HAP-1 (cell line): Measurements from ENCODE around the gene HIBCH.
A peak's percentile ranks its signal among the peaks of the same experiment; 100 is the strongest.
"Not testable (repeated sequence)": the region's sequence is repeated elsewhere in the genome, so short reads cannot be mapped to it uniquely, and the experiment has no call there.

Experiments
- DNase-seq, 2 experiments: peaks; one replicate each; pipeline ENCODE4 v3.0.0-alpha.2; 2016 to 2020; ENCODE audit warnings: low spot score in 2 of 2
- H3K27me3 ChIP-seq: fragments of 250-450 bp; sonication (Bioruptor Pico); 2 replicates; pipeline ENCODE4 v1.5.1; 2020; ENCODE audit warnings: low read depth, mild to moderate bottlenecking, moderate library complexity
- H3K36me3 ChIP-seq: fragments of 250-450 bp; sonication (Bioruptor Pico); replicated peaks from 2 replicates; pipeline ENCODE4 v1.5.1; 2020; ENCODE audit warnings: mild to moderate bottlenecking
- H3K4me1 ChIP-seq: fragments of 250-450 bp; sonication (Bioruptor Pico); 2 replicates; pipeline ENCODE4 v1.5.1; 2020; ENCODE audit warnings: mild to moderate bottlenecking
- H3K4me3 ChIP-seq: fragments of 250-450 bp; sonication (Bioruptor Pico); 2 replicates; pipeline ENCODE4 v1.5.1; 2020; ENCODE audit warnings: mild to moderate bottlenecking, moderate library complexity
- H3K9me3 ChIP-seq: fragments of 250-450 bp; sonication (Bioruptor Pico); 2 replicates; pipeline ENCODE4 v1.5.1; 2020; ENCODE audit warnings: mild to moderate bottlenecking, moderate library complexity
- in situ Hi-C: fragments of 300-500 bp; cut with MboI; formaldehyde crosslinking; loops from 3 replicates; pipeline ENCODE4 v1.14.3; 2020; ENCODE audit warnings: low sequenced_read_pairs, inconsistent platforms, mixed read lengths

Gene HIBCH

GRCh38 chr2:190311893-190312634, 7.6 kb downstream of the HIBCH start:
- no peak overlapping the region for H3K4me3 ChIP-seq
- in situ Hi-C loops, result no loop called here
- no peaks in the 10 kb centered on the region for H3K27me3 ChIP-seq
- H3K4me1 ChIP-seq, result no peaks in the 10 kb centered on the region; the same call in 1 of the 2 replicates
- H3K36me3 ChIP-seq, result peaks cover 5% of the 10 kb centered on the region
- H3K9me3 ChIP-seq, result no peaks in the 10 kb centered on the region
- no peak for DNase-seq

GRCh38 chr2:190308031-190308430, 11.6 kb downstream of the HIBCH start:
- no peak overlapping the region for H3K4me3 ChIP-seq
- no peak for DNase-seq

DNA sequence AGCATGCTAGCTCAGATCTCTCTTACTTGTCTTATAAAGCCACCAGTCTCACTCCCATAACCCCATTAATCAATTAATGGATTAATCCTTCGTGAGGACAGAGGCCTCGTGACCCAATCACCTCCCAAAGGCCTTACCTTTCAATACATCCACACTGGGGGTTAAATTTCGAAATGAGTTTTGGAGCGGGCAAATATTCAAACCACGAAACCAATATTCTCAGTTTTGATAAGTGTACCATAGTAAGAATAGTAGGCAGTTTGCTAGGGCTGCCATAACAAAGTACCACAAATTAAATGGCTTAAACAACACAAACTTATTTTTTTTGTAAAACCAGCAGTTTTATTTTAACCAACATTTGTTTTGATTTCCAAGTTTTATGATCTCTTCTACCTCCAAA, 15.2 kb downstream of the HIBCH start:
- no peaks in the 10 kb centered on the region for H3K27me3 ChIP-seq
- H3K4me1 ChIP-seq, result no peaks in the 10 kb centered on the region
- H3K36me3 ChIP-seq, result no peaks in the 10 kb centered on the region; the same call in 1 of the 2 replicates
- H3K4me3 ChIP-seq, result no peak overlapping the region
- no peaks in the 10 kb centered on the region for H3K9me3 ChIP-seq
- no peak for DNase-seq
- in situ Hi-C loops, result no loop called here

More at GRCh38 chr2:190308031-190308430, 11.6 kb downstream of the HIBCH start:
- in situ Hi-C loops, result no loop called here
- no peaks in the 10 kb centered on the region; the same call in 1 of the 2 replicates for H3K4me1 ChIP-seq
- no peaks in the 10 kb centered on the region for H3K27me3 ChIP-seq
- no peaks in the 10 kb centered on the region for H3K9me3 ChIP-seq
- H3K36me3 ChIP-seq, result peaks cover 3% of the 10 kb centered on the region

DNA sequence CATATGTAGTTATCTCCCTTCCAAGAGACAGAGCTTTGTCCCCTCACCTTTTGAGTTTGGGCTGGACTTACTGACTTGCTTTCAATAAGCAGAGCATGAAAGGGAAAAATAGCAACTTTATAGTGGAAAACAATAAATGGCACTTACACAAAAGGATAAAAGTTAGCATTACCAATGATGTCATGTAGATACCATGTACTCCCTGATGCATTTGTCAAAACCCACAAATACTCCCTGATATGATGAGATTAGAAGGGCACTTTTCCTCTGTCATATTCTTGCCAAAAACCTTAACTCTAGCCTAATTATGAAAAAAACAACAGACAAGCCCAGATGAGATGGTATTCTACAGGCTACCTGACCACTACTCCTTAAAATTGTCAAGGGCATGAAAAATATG, 16.0 kb downstream of the HIBCH start:
- no peaks in the 10 kb centered on the region for H3K27me3 ChIP-seq
- H3K4me1 ChIP-seq, result no peaks in the 10 kb centered on the region
- in situ Hi-C loops, result no loop called here
- no peaks in the 10 kb centered on the region for H3K9me3 ChIP-seq
- no peak overlapping the region for H3K4me3 ChIP-seq
- DNase-seq, result no peak
- no peaks in the 10 kb centered on the region; the same call in 1 of the 2 replicates for H3K36me3 ChIP-seq

DNA sequence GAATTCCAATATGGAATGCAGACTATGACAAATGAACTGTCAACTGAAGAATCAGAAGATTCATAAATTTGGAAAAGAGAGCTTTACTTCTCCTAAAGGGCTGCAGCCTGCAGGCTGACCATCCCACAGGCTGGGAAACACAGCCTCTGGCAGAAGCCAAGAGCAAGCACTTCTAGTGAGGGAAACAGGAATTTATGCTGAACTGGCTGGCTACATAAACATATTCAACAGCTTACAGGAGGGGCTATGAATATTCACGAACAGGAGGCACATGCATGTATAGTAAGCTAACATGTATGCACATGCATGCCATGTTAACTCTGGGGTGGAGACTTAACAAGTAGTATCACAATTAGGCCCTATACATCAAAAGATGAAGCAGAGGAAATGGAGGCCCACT, 17.6 kb downstream of the HIBCH start:
- no peaks in the 10 kb centered on the region; the same call in 1 of the 2 replicates for H3K36me3 ChIP-seq
- H3K9me3 ChIP-seq, result no peaks in the 10 kb centered on the region
- no peaks in the 10 kb centered on the region for H3K27me3 ChIP-seq
- H3K4me3 ChIP-seq, result no peak overlapping the region
- in situ Hi-C loops, result no loop called here
- H3K4me1 ChIP-seq, result no peaks in the 10 kb centered on the region
- no peak for DNase-seq

- Histone ChIP-seq H3K4me1 (no peaks in the 10 kb centered on the region), H3K27me3 (no peaks in the 10 kb centered on the region), H3K9me3 (no peaks in the 10 kb centered on the region), H3K4me3 (no peak overlapping the region), H3K36me3 (no peaks in the 10 kb centered on the region; the same call in 1 of the 2 replicates)
- in situ Hi-C loops, result no loop called here
- DNase-seq, result no peak
Measured at GRCh38 chr2:190301032-190301431, 18.6 kb downstream of the HIBCH start.

DNA sequence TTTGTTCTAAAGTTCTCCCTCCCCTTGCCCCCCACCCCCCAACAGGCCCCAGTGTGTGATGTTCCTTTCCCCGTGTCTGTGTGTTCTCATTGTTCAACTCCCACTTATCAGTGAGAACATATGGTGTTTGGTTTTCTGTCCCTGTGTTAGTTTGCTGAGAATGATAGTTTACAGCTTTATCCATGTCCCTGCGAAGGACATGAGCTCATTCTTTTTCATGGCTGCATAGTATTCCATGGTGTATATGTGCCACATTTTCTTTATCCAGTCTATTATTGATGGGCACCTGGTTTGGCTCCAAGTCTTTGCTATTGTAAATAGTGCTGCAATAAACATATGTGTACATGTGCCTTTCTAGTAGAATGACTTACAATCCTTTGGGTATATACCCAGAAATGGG, 21.7 kb downstream of the HIBCH start:
- H3K27me3 ChIP-seq, H3K4me3 ChIP-seq, in situ Hi-C loops, H3K36me3 ChIP-seq, DNase-seq, H3K9me3 ChIP-seq, H3K4me1 ChIP-seq: not testable (repeated sequence)

DNA sequence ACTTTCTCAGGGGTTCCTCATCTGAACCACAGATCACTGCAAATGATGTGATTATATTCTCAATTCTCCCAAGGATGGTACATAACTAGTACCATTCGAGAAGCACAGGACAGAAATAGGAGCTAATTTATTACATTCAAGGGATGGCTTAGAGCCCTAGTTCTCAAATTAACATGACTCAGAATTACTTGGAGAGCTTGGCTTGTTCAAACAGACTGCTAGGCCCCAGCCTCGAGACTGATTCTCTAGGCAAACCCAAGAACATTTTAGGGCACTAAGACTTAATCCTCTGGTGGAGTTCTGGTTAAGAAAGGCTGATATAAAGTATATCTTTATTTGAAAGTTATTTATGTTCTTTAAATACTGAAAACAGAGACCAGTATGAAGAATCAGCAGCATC, 35.8 kb downstream of the HIBCH start:
- no peak for DNase-seq
- Histone ChIP-seq H3K36me3 (no peaks in the 10 kb centered on the region; the same call in none of the 2 replicates), H3K27me3 (no peaks in the 10 kb centered on the region), H3K4me1 (no peaks in the 10 kb centered on the region), H3K9me3 (no peaks in the 10 kb centered on the region), H3K4me3 (no peak overlapping the region)
- in situ Hi-C loops, result no loop called here

GRCh38 chr2:190280565-190281350, 38.9 kb downstream of the HIBCH start:
- H3K9me3 ChIP-seq, result no peaks in the 10 kb centered on the region
- in situ Hi-C loops, result no loop called here
- DNase-seq, result no peak
- no peaks in the 10 kb centered on the region for H3K4me1 ChIP-seq
- H3K4me3 ChIP-seq, result no peak overlapping the region
- H3K36me3 ChIP-seq, result no peaks in the 10 kb centered on the region; the same call in none of the 2 replicates
- no peaks in the 10 kb centered on the region for H3K27me3 ChIP-seq

DNA sequence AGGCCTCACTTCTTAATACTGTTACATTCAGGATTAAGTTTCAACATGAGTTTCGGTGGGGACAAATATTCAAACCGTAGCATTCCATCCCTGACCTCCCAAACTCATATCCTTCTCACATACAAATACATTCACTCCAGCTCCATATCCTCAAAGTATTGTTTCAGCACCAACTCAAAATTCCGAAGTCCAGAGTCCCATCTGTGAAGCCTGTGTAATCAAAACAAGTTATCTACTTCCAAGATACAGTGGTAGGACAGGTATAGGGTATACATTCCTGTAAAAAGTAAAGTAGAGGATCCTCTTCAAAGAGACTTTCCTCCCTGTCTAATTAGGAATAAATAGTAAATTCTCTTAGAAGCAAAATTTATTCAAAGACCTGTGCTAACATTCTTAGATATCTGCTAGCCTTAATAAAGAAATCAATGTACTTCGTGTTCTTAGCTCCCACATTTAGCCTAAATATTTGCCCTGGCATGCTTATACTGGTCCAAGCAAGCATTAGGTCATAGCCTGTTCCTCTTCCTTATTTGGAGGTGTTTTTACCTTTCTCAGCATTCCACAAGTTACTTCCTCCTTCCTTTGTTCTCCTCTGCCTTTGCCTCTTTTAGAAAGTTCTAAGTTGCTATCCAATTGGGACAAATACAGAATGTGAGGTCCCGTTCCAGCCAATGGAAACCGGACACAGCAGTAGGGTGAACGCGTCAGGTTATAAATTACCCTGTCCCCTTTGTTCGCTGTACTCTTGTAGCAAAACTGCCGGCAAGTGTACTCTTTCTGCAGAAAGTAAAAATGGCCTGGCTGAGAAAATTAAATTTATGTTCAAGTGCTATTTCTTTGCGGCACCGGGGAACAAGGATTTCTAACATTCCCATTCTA, 40.1 kb downstream of the HIBCH start:
- H3K9me3 ChIP-seq, DNase-seq, H3K4me3 ChIP-seq, H3K4me1 ChIP-seq, in situ Hi-C loops, H3K36me3 ChIP-seq, H3K27me3 ChIP-seq: not testable (repeated sequence)

- no peak overlapping the region for H3K4me3 ChIP-seq
- H3K36me3 ChIP-seq, result no peaks in the 10 kb centered on the region; the same call in 1 of the 2 replicates
- no peaks in the 10 kb centered on the region for H3K27me3 ChIP-seq
- DNase-seq, result peak; percentile 27 to 30
- H3K4me1 ChIP-seq, result no peaks in the 10 kb centered on the region
- in situ Hi-C loops, result no loop called here
- H3K9me3 ChIP-seq, result no peaks in the 10 kb centered on the region
Measured at GRCh38 chr2:190277234-190278112, 42.2 kb downstream of the HIBCH start.

- Histone ChIP-seq H3K9me3 (no peaks in the 10 kb centered on the region), H3K36me3 (no peaks in the 10 kb centered on the region), H3K27me3 (no peaks in the 10 kb centered on the region), H3K4me3 (no peak overlapping the region), H3K4me1 (no peaks in the 10 kb centered on the region)
- in situ Hi-C loops, result no loop called here
- no peak for DNase-seq
Measured at GRCh38 chr2:190272457-190272842, 47.2 kb downstream of the HIBCH start.
